Skeletal muscle cell (primary cell): ENCODE results near the gene DUT.

Experiments
- DNase-seq: peaks from one replicate; pipeline ENCODE4 v3.0.0-alpha.2; 2010; ENCODE audit warnings: low read depth
- H3K4me3 ChIP-seq: 2 replicates; pipeline ENCODE4 v1.5.1; 2011; ENCODE audit warnings: low read depth, mild to moderate bottlenecking, control low read depth, low read length, moderate library complexity

Gene DUT

DNA sequence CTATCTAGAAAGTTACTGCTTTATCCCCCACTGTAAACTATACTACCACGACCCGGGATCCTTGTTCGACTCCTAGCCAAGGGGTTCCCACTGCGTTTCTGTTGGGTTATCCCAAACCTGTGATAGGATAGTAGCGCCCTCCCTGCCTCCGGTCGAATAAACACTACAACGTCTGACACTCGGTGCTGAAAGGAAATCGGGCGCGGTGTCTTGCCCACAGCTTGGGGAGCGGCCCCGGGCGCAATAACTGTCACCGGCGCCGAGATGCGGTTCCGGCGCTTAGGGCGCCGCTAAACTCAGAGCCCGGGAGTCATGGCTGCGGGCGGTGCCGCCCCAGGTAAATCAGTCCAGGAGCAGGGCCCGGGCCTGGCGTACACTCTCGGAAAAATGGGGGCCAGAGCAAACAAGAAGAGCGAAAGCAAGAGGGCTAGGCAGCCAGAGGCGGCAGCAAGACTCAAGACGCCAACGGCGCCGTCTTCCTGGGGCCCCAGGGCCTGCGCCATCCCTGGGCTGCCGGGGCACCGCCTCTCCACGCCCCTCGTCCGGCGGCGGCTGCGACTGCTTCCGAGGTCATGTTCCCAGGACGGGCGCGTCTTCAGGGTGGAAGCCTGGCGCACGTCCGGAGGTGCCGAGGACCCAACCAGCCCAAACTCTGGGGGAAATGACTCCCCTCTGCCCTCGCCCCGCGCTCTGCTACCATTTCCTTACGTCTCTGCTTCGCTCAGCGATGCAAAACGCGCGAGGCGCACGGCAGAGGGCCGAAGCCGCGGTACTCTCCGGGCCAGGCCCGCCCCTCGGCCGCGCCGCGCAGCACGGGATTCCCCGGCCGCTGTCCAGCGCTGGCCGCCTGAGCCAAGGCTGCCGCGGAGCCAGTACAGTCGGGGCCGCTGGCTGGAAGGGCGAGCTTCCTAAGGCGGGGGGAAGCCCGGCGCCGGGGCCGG lies at the start of gene DUT:
Gene DUT, plus strand, starts transcription at position 575 of the 941 bp plus-strand sequence. Its CDS starts 87 bp downstream, at position 662.
- DNase-seq: peak; percentile 32
- H3K4me3 ChIP-seq: peak within 1 kb of the TSS; percentile 87

DNA sequence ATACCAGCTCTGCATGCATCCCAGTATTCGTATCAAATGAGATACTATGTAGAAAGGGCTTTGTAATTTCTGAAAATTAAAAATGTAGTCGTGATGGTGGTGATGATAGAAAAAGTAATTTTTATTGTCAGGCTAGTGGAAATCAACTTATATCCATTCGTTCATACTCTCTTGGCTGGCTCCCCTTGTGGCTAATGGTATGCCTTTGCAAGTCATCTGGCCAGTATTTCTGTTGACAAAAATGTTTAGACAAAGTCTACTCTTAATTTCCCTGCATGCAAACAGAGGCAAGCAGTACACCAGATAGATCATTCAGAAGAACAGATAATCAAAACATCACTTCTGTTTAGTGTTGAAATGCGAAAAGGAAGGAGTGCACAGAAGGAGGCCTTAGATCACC lies 49.6 kb upstream of the DUT start:
- no peak overlapping the region for H3K4me3 ChIP-seq

DNA sequence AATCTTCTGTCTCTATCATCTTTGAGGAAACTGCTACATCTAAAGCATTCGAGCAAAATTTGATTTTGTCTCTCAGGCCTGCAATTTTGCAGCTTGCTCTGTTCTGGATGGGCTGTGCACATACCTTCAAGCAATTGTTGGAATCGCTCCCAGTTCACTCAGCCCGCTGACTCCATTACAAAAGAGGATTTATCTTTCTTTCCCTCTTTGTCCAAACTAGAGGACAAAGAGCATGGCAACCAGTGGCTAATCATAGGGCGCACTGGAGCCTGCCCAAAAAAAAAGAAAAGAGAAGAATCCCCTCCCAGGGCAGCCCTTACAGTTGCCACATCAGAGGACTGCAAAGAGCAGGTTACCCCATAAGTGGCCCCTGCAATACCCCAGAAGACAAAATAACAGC lies 49.0 kb upstream of the DUT start:
- H3K4me3 ChIP-seq: no peak overlapping the region
- peak; percentile 8 for DNase-seq

More for the DNA sequence above, 49.6 kb upstream of the DUT start:
- no peak for DNase-seq

DNA sequence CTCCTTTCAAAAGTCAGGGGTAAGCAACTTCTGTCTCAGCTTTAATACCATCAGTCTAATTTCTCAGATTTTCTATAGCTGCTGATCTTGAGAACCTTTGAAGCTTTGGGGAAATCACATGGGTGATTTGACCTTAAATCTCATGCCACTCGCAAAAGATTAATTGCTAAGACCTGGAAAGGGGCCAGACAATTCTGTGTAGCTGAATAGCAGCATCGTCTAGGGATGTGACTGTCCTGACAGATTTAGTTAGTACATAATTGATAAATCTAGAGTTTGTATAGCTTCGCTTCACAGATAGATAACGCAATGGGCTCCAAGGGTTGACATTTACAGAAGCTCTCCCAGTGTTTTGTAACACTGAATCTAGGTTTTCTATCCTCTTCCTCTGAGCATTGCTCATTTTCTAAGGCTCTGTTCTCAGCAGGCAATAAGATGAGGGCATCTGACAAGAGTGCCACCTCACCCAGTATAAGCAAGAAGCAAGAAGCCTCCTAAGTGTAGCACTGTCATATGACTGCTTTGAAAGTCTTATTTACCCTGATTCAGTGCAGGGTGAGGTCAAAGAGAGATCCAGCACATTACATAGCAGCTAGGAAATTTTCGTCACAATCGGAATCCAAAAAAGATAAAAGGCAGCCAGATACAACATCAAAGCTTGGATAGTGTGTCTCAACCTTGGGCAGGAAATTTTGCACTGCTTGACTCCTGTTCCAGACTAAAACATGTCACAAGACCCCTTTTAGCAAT lies 47.7 kb upstream of the DUT start:
- H3K4me3 ChIP-seq: no peak overlapping the region
- DNase-seq: no peak

DNA sequence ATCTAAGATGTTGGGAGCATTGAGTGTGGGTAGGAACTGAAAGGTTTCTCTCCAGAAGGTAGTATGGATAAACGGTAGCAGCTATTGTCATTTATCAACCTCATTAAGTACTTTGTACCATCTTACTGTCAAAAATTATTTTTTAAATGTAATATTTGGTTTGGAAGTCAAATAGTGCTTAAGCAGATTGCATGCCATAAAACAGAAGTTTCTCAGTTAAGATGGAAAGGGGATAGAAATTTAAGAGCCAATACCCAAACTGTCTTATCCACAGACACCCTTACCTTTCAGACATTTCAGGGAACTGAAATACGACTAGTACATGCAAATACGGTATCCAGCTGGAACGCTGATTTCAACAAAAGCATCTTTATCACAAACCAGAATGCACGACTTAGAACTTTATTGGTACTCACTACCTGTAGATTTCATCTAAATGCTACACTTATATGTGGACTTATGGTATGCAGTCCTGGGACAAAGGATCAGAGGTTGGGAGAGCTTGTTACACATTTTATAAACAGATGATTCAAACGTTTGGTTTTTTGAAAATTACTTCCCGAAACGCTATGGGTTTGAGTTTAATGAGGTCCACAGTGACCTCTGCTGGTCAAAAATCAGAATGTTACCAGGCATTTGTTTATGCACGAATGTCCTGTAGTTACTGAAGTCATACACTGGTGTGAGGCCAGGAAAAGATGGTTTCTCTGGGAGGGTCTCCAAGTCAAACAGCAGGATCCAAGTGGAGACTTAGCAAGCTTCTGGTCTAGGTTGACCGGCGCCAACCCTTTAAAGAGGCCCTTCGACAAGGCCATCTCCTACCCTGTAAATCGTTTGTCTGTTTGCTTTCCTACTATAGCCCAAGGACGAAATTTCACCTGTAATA lies 45.7 kb upstream of the DUT start:
- DNase-seq: peak; percentile 64
- no peak overlapping the region for H3K4me3 ChIP-seq

DNA sequence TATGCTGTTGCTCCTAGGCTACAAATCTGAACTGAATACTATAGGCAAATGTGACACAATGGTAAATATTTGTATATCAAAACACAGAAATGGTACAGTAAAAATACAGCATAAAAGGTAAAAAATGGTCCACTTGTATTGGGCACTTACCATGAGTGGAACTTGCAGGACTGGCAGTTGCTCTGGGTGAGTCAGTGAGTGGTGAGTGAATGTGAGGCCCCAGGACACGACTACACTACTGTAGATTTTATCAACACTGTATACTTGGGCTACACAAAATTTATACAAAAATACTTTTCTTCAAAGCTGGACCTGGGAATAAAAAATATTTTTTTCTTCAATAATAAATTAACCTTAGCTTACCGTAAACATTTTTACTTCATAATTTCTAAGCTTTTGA lies 41.6 kb upstream of the DUT start:
- no peak overlapping the region for H3K4me3 ChIP-seq
- no peak for DNase-seq

DNA sequence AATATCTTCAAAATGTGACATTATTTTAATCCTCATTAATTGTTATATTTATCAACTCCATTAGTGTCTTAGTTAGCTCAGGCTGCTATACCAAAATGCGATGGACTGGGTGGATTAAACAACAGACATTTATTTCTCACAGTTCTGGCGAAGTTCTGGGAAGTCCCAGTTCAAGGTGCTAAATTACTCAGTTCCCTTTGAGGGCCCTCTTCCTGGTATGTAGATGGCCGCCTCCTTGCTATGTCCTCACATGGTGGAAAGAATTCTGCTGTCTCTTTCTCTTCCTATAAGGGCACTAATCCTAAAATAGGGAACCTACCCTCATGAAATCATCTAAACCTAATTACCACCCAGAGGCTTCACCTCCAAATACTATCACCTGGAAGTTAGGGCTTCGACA lies 38.8 kb upstream of the DUT start:
- H3K4me3 ChIP-seq: no peak overlapping the region
- no peak for DNase-seq

DNA sequence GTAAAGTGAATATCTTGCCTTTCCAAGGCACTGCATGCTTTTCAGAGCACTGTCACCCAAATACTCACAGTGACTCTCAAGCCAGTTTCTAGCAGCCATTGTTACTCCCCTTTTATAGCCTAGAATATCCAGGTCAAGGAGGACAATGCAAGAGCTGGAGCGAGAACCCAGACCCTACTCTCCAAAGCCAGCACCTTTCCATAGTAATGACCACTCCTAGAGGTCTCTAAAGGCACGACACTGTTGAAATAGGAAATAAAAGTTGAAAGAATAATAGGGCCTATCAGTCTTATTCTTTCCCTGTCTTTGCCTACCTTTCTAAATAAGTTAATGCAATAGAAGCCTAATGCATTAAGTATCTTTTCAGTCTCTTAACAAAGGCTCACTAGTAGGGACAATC lies 33.6 kb upstream of the DUT start:
- H3K4me3 ChIP-seq: no peak overlapping the region
- no peak for DNase-seq

DNA sequence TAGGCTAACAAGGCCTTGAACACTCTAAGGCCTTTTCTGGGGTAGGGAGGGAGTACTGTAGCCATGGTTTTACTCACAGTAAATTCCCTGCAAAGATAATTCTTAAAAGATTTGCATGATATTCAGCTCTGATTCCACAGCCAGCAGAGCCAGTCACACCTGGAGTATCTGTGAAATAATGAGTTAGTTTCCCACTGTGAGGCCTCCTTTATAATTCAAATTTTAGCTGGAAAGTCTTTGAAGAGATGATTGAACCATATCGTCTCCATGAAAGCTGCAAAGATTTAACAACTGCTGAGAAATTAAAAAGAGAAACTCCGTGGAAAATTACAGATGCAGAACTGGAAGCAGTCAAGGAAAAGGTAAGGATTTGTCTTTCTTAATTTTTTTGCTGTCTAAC lies 32.3 kb upstream of the DUT start:
- DNase-seq: no peak
- H3K4me3 ChIP-seq: no peak overlapping the region

DNA sequence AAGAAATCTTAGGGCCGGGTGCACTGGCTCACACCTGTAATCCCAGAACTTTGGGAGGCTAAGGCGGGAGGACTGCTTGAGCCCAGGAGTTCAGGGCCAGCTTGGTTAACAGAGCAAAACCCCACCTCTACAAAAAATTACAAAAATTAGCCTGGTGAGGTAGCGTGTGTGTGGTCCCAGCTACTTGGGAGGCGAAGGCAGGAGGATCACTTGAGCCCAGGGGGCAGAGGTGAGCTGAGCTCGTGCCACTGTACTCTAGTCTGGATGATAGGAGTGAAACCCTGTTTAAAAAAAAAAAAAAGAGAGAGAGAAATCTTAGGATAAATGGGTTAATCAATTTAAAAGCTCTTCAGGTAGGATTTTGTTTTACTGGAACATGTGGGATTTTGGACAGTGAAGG lies 31.2 kb upstream of the DUT start:
- H3K4me3 ChIP-seq: no peak overlapping the region
- DNase-seq: no peak

DNA sequence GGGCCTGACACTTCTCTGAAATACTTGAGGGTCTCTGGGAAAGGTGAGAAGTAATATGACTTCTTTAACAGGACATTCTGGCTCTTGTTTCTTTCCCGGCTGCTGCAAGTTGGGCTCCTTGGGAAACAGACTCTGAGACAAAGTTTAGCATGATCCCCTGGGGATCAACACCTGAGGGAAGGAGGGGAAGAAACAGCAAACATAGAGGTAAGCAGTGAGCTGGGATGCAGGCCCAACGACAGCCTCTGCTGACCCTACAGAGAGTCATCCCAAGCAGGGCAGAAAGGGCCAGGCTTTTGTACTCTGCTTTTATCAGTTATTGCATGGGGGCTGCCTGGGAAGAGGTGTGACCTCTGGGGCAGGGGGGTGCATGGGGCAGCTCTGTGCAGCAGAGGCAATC lies 26.8 kb upstream of the DUT start:
- no peak for DNase-seq
- H3K4me3 ChIP-seq: no peak overlapping the region

DNA sequence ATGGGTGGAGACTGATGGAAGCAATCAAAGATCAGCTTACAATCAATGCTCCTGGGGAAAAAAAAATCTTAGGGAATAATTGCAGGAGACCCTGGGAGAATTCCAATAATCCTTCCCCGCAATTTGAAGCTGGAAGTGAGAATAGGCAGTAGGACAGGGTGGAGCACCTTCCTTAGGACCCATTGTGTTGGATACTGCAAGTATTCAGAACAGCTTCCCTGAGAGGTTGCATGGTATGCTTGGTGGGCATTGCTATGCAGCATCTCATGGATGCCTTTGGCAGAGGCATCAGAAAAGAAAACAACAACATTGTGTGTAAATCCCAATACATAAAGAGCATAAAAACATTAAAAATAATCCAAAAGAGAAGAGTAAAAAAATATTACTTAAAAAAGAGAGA lies 24.6 kb upstream of the DUT start:
- no peak for DNase-seq
- H3K4me3 ChIP-seq: no peak overlapping the region

DNA sequence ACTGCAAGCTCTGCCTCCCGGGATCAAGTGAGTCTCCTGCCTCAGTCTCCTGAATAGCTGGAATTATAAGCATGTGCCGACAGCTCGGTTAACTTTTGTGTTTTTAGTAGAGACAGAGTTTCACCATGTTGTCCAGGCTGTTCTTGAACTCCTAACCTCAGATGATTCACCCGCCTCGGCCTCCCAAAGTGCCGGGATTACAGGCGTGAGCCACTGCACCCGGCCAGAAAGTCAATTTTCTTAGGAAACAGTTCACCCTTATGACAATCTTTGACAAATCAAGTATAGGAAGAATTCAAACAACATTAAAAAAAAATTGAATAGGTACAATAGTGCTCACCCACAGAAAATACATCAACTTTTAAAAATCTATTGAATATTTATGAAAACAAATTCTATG lies 23.6 kb upstream of the DUT start:
- H3K4me3 ChIP-seq: no peak overlapping the region
- DNase-seq: no peak

DNA sequence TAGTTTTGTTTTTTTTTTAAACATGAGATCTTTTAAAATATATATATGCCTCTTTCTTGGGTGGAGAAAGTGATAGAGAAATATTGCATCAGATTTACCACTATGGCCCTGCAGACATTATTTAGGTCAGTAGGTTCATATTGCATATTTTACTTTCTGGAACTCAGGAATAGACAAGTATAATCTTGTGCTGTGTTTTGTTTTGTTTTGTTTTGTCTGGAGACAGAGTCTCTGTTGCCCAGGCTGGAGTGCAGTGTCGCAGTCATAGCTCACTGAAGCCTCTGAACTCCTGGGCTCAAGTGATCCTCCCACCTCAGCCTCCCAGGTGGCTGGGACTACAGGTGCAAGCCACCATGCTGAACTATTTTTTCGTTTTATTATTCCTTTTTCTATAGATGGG lies 21.5 kb upstream of the DUT start:
- H3K4me3 ChIP-seq: no peak overlapping the region
- DNase-seq: no peak

DNA sequence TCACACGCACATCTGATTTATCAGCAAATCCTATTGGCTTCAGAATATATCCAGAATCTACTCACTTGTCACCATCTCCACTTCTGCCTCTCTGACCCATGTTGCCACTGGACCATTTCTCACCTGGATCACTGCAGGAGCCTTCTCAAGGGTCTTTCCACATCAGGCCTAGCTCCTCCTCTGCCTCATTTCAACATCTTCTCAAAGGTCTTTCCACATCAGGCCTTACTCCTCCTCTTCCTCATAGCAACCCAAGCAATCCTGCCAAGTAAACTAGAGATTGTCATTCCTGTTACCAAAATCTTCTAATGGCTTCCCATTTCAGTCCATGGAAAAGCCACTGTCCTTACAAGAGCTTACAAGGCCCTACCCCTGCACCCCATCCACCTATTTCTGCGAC lies 18.0 kb upstream of the DUT start:
- no peak for DNase-seq

DNA sequence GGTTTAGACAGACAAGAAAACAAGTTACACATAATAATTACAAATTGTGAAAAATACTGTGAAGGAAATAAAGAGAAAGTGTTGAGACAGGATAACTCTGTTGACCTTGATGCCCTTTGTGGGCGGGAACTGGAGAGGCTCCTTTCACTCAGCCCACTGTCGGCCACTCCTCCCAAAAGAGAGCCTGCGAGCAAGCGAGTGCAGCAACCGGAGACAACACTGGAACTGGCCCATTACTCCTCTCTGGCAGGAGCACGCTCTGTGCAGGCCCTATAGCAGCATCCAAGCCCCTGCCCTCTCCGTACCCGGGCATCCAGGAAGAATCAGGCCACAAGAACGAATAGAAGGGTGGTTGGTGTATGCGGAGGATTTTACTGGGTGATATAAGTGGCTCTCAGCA lies 16.2 kb upstream of the DUT start:
- no peak for DNase-seq
- no peak overlapping the region for H3K4me3 ChIP-seq

More for the DNA sequence above, 18.0 kb upstream of the DUT start:
- no peak overlapping the region for H3K4me3 ChIP-seq

DNA sequence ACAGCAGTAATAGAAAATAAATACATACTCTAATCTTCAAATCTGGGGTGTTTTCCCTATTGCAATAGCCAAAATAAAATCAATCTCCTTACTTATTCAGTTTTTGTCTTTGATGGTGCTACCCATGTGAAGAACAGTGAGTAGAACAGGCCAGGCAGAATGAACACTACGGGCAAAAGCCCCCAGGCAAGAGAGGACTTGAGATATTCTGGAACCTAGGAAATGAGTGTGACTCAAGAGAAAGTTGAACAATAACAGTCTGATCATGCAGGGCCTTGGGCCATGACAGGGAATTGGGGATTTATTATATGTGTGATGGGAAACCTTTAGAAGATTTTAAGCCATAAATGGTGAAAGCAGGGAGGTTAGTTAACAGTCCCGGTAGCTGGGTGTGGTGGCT lies 14.0 kb upstream of the DUT start:
- no peak for DNase-seq
- H3K4me3 ChIP-seq: no peak overlapping the region

DNA sequence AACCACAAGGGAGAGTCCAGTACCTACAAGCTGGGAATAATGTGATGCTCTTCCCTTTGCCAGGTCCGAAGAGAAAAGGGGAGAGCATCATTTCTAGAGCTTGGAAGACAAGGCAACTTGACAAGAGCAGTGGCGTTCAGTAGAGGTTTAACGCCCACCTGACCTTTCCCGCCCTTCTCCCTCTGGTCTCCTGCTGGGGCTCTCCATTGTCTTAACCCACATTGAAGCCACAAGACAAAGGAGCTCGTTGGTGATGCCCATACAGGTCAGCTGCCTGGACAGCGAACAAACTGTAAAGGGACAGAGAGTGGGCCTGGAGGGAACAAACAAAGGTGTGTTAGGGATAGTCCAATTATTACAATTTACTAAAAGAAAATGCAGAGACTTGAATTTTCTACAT lies 13.1 kb upstream of the DUT start:
- H3K4me3 ChIP-seq: no peak overlapping the region
- no peak for DNase-seq

DNA sequence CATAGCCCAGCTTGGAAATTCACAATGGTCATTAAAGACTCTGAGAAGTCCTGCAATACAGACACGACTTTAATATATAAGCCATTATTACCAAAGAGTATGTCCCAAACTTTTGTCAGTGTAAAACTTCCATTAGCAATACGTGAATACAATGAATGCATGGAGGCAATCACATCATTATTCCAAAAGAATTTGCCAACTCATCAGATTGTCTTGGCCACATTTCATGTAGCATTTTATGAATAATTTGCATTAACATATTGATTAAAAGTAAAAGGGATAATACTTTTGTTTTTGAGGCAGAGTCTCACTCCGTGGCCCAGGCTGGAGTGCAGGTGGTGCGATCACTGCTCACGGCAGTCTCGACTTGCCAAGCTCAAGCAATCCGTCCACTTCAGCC lies 7.9 kb upstream of the DUT start:
- no peak for DNase-seq
- H3K4me3 ChIP-seq: no peak overlapping the region

DNA sequence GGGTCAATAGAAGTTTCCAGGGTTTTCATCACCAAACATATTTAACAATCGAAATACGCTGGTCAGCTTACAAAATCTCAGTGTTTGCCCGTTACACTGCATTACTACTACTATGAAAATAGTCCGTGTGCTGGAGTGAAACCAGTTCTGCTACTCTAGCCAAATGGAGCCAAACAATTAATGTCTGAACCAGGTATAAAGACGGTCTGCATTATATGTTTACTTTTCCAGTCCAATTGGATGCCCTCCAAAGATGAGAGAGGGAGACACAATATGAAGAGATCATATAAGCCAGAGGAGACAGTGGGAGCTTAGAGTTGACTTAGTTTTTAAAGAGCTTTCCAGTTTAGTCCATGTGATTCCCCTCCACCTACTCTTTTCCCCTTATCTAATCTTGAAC lies 6.3 kb upstream of the DUT start:
- DNase-seq: no peak
- no peak overlapping the region for H3K4me3 ChIP-seq
